ENCODE measurements around the gene CSRNP2. TPM values are rescaled to one million over a fixed set of nuclear protein-coding genes. Genes with fewer than 3 reads are reported as not detected.

CSRNP2 gene
- total and polyA plus RNA-seq, 2 of the 13 experiments (the other 11 are each of a cell fraction or from before 2014, with no cell fraction given) = 4.8 to 7.3 TPM

DNA sequence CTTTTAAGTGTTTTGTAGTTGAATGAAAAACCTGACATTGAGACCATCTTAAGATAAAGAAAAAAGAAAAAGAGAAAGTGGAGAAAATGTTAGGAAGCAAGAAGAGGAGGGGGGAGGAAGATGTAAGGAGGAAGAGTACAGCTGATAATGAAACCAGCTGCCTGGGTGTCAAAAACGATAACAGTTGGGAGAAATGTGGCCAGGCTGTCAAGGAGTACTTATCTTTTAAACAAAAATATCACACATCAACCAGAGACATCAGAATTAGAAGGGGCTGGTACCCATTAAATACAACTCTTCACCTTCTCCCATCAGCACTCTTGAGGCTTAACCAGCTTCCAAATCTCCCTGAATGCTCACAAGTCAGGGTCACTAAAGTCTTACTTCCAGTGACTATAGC is 61.7 kb downstream of the CSRNP2 start (continued):
- TF ChIP-seq ZFX (CRISPR knock-in tag; IDR thresholded peaks at IDR 0.05; ENCODE audit: low read depth) (no peak), NFATC3 (CRISPR knock-in tag; IDR thresholded peaks at IDR 0.05) (no peak), ZNF841 (CRISPR knock-in tag; IDR thresholded peaks at IDR 0.05; ENCODE audit: borderline replicate concordance) (no peak)

DNA sequence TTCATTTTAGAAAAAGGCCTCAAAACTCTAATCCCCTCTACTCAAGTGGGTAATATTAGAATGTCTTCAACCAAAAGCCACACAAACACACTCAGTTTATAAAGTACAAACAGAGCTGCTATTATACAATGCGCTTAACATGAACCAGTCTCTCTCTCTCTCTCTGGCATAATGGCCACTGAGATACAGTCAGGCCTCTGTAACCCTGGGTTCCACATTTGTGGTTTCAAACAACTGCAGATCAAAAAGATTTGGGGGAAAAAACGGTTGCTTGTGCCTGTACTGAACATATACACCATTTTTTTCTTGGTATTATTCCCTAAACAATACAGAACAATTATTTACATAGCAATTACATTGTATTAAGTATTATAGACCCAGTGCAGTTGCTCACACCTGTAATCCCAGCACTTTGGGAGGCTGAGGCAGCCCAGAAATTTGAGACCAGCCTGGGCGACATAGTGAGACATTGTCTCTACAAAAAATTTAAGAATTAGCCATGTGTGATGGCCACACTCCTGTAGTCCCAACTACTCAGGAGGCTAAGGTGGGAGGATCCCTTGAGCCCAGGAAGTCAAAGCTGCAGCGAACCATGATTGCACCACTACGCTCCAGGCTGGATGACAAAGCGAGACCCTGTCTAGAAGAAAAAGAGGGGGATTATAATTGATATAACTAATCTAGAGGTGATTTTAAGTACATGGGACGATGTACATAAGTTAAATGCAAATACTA is 62.8 kb downstream of the CSRNP2 start:
- H3K9me3 ChIP-seq (ENCODE audit: low read length) = no peaks in the 10 kb centered on the region
- H4K20me1 ChIP-seq (ENCODE audit: insufficient read depth, low read length) = no peaks in the 10 kb centered on the region
- H3K27me3 ChIP-seq (ENCODE audit: control insufficient read depth in 1 of 2, insufficient read depth in 2 of 2, low read length in 2 of 2) = no peaks in the 10 kb centered on the region; a peak in 1 of 5 replicates
- DNase-seq (ENCODE audit: low spot score) (no peak), ATAC-seq (no peak), FAIRE-seq (no peak)
- ChIA-PET CTCF (ENCODE audit: low intra/inter-chr PET ratio, low total read pairs) (no interaction called here), POLR2A (no interaction called here)
- H3K4me1 ChIP-seq (ENCODE audit: insufficient read depth, low read length) = peaks cover 71% of the 10 kb centered on the region
- H2AFZ ChIP-seq (ENCODE audit: low read length) = no peak overlapping the region
- no TSS peak for BruUV-seq (replicated peaks)
- intact Hi-C loops (cut with micrococcal nuclease; ENCODE audit: unreplicated experiment) = loop anchor here (10.0 kb wide), 1 partner anchor 1896 kb away; no protein-coding TSS in a partner anchor
- in situ Hi-C loops (cut with HindIII; ENCODE audit: extremely low pct_ligation_motif_present, low pct_unique_long_range_greater_than_20kb) = loop anchor here (10.0 kb wide), 1 partner anchor 196 kb away; no protein-coding TSS in a partner anchor
- 92% methylated on average over 7 of the region's 7 CpGs for WGBS (ENCODE audit: low lambda C conversion rate)
- no peak overlapping the region for H3K4me2 ChIP-seq (ENCODE audit: low read depth, low read length)
- no peak overlapping the region for H3K9ac ChIP-seq (ENCODE audit: insufficient read depth, low read depth, low read length)
- H3K36me3 ChIP-seq (replicated peaks in 1 of 2; ENCODE audit: control insufficient read depth in 1 of 2, insufficient read depth in 2 of 2, low read length in 2 of 2) = 0 out of 5 replicates have a peak, but pooled peaks cover 0 to 7% of the 10 kb centered on the region in 2 experiments
- TF ChIP-seq, protein P1, sequence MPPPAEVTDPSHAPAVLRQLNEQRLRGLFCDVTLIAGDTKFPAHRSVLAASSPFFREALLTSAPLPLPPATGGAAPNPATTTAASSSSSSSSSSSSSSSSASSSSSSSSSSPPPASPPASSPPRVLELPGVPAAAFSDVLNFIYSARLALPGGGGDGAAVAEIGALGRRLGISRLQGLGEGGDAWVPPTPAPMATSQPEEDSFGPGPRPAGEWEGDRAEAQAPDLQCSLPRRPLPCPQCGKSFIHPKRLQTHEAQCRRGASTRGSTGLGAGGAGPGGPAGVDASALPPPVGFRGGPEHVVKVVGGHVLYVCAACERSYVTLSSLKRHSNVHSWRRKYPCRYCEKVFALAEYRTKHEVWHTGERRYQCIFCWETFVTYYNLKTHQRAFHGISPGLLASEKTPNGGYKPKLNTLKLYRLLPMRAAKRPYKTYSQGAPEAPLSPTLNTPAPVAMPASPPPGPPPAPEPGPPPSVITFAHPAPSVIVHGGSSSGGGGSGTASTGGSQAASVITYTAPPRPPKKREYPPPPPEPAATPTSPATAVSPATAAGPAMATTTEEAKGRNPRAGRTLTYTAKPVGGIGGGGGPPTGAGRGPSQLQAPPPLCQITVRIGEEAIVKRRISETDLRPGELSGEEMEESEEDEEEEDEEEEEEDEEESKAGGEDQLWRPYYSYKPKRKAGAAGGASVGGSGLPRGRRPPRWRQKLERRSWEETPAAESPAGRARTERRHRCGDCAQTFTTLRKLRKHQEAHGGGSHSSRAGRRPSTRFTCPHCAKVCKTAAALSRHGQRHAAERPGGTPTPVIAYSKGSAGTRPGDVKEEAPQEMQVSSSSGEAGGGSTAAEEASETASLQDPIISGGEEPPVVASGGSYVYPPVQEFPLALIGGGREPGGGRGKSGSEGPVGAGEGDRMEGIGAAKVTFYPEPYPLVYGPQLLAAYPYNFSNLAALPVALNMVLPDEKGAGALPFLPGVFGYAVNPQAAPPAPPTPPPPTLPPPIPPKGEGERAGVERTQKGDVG (CRISPR knock-in tag; IDR thresholded peaks at IDR 0.05; ENCODE audit: borderline replicate concordance) = no peak
- H3K27ac ChIP-seq (ENCODE audit: extremely low read length, insufficient read depth, low read length) = no peak overlapping the region
- H3K79me2 ChIP-seq (ENCODE audit: insufficient read depth, low read length) = peaks cover 88% of the 10 kb centered on the region
- no peak overlapping the region for H3K4me3 ChIP-seq (replicated peaks in 1 of 3; ENCODE audit: insufficient read depth in 1 of 3, low read depth in 2 of 3, low read length in 3 of 3)

Measured in HepG2 (cell line).